Measurements from ENCODE around the gene MTOR. TPM values are rescaled to one million over a fixed set of nuclear protein-coding genes. Genes with fewer than 3 reads are reported as not detected.

The MTOR gene
- total RNA-seq, 6 experiments from 2014 or later = 25.1 to 35.3 (median 32.4) TPM

DNA sequence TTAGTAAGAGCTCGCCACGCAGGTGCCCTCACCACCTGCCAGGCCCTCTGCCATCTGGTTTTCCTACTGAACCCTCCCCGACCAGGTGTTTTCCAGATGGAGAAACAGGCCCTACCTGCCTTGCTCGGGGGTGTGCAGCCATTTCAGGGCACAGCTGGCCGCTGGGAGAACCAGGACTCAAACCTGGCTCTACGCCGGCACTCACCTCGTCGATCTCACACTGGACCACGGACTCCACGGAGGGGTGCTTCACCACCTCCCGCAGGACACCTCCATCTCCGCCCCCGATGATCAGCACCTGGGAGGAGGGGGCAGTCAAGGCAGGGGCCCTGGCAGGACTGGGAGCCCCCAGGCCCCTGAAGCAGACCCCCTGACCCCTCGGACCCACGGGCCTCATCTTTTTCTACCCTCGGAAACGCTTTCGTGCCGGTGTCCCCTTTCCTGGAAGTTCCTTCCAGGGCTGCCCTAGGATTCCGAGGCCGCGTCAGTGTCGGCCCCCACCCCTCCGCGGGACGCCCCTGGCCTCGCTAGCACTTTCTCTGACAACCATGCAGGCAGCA, 203.7 kb downstream of the MTOR start:
- H3K4me3 ChIP-seq = peak overlapping the region; percentile 75 to 94 (median 89)
- no peak for DNase-seq

DNA sequence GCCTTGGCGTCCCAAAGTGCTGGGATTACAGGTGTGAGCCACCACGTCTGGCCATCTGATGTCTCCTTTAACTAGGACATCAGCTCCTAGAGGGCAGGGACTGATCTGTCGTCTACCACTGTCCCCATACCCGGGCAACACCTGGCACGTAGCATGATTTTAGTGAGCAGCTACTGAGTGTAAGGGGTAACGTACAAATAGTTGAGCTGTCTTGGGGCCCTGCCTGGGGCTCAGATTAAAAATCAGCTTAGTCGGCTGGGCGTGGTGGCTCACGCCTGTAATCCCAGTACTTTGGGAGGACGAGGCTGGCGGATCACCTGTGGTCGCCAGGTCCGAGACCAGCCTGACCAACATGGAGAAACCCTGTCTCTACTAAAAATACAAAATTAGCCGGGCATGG, 204.3 kb downstream of the MTOR start:
- Histone ChIP-seq H3K27me3 (no peaks in the 10 kb centered on the region), H3K4me3 (no peak overlapping the region), H3K9me3 (no peaks in the 10 kb centered on the region), H3K4me1 (peaks cover 0 to 7% (median 3%) of the 10 kb centered on the region in 4 donors), H3K27ac (no peak overlapping the region), H3K36me3 (peaks cover 0 to 13% (median under 1%) of the 10 kb centered on the region in 4 donors)
- ATAC-seq (no peak), DNase-seq (no peak)
- 92% methylated on average over 4 of the region's 14 CpGs for WGBS (ENCODE audit: insufficient coverage, low coverage, low lambda C conversion rate, missing lambda C conversion rate)
- no peak for TF ChIP-seq POLR2A (IDR thresholded peaks at IDR 0.05)
- intact Hi-C loops (cut with DNase I) = no loop called here

More for the DNA sequence above, 203.7 kb downstream of the MTOR start:
- Histone ChIP-seq H3K27me3 (no peaks in the 10 kb centered on the region), H3K4me1 (peaks cover 0 to 7% (median 3%) of the 10 kb centered on the region in 4 donors), H3K9me3 (no peaks in the 10 kb centered on the region), H3K36me3 (peaks cover 0 to 13% (median under 1%) of the 10 kb centered on the region in 4 donors), H3K27ac (no peak overlapping the region)
- intact Hi-C loops (cut with DNase I) = no loop called here
- no peak for TF ChIP-seq POLR2A (IDR thresholded peaks at IDR 0.05)
- TF ChIP-seq, protein P1, sequence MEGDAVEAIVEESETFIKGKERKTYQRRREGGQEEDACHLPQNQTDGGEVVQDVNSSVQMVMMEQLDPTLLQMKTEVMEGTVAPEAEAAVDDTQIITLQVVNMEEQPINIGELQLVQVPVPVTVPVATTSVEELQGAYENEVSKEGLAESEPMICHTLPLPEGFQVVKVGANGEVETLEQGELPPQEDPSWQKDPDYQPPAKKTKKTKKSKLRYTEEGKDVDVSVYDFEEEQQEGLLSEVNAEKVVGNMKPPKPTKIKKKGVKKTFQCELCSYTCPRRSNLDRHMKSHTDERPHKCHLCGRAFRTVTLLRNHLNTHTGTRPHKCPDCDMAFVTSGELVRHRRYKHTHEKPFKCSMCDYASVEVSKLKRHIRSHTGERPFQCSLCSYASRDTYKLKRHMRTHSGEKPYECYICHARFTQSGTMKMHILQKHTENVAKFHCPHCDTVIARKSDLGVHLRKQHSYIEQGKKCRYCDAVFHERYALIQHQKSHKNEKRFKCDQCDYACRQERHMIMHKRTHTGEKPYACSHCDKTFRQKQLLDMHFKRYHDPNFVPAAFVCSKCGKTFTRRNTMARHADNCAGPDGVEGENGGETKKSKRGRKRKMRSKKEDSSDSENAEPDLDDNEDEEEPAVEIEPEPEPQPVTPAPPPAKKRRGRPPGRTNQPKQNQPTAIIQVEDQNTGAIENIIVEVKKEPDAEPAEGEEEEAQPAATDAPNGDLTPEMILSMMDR (IDR thresholded peaks at IDR 0.05) = no peak
- no peak for ATAC-seq
- WGBS (ENCODE audit: insufficient coverage, low coverage, low lambda C conversion rate, missing lambda C conversion rate) = 66% methylated on average over 11 of the region's 28 CpGs

DNA sequence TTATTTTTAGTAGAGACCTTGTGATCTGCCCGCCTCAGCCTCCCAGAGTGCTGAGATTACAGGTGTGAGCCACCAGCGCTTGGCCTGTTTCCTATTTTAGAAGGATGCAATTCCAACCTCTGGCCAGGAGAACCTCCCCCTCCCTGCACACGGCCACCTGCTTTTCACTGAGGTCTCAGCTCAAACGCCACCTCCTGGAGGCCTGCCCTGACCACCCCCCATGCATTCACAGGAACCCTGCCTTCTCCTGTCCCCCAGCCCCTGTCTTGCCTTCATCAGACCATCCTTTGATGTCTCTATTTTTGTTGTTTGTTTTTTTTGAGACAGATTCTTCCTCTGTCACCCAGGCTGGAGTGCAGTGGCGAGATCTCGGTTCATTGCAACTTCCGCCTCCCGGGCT, 204.9 kb downstream of the MTOR start:
- Histone ChIP-seq H3K27ac (no peak overlapping the region), H3K27me3 (no peaks in the 10 kb centered on the region), H3K4me1 (peaks cover 0 to 7% (median 3%) of the 10 kb centered on the region in 4 donors), H3K36me3 (peaks cover 0 to 13% (median under 1%) of the 10 kb centered on the region in 4 donors), H3K4me3 (no peak overlapping the region), H3K9me3 (no peaks in the 10 kb centered on the region)
- 86% methylated on average over 6 of the region's 8 CpGs for WGBS (ENCODE audit: insufficient coverage, low coverage, low lambda C conversion rate, missing lambda C conversion rate)
- TF ChIP-seq POLR2A (IDR thresholded peaks at IDR 0.05) = no peak
- TF ChIP-seq, protein P1 (IDR thresholded peaks at IDR 0.05) = no peak
- ATAC-seq = no peak
- intact Hi-C loops (cut with DNase I) = no loop called here
- DNase-seq = no peak

Small RNA genes lying within 50 kb of the gene (small RNA-seq; reads per million reads assigned to genes)
- 0 reads per million in 2 experiments for gene RNU6-291P
- 0 reads per million in 2 experiments for gene RNU6-537P
- 0 reads per million in 2 experiments for gene RPL39P6

Other genes with a start within 250 kb of the MTOR start
- gene TARDBP, start 249.9 kb downstream of the MTOR start, total RNA-seq = 10 to 100 TPM; 57.2 to 84.4 (median 73.8) TPM
- 100 to 1,000 TPM; 144 to 222 (median 185) TPM for gene MASP2, start 215.3 kb downstream of the MTOR start, total RNA-seq
- gene SRM, start 202.5 kb downstream of the MTOR start, total RNA-seq = 10 to 100 TPM; 24.3 to 72.8 (median 31.6) TPM
- gene EXOSC10, start 162.7 kb downstream of the MTOR start, total RNA-seq = 10 to 100 TPM; 13.4 to 32.4 (median 20.7) TPM
- not detected for gene ANGPTL7, start 73.2 kb downstream of the MTOR start, total RNA-seq
- 10 to 100 TPM in 3 of 6 experiments, 1 to 10 TPM in 3; 7.0 to 11.4 (median 9.7) TPM for gene UBIAD1, start 10.6 kb upstream of the MTOR start, total RNA-seq
- under 1 TPM in 1 of 6 experiments, not detected in 5; 0.06 TPM for gene DISP3, start 216.6 kb upstream of the MTOR start, total RNA-seq

Measured in right lobe of liver (tissue), 6 donors.